GM12864 (cell line): Measurements from ENCODE around the gene SYNE1.

Source experiments
- DNase-seq: peaks from one replicate; pipeline ENCODE4 v3.0.0-alpha.2; 2011; ENCODE audit warnings: low read depth
- H3K4me3 ChIP-seq: 2 replicates; pipeline ENCODE4 v1.5.1; 2011; ENCODE audit warnings: mild to moderate bottlenecking, low read depth, low read length, control low read depth
- CTCF ChIP-seq: IDR thresholded peaks from 2 replicates; pipeline ENCODE4 v1.5.1; 2011; ENCODE audit warnings: low read depth, mild to moderate bottlenecking, moderate library complexity, low read length, control low read depth, inconsistent platforms; ENCODE audit errors: missing control alignments

The SYNE1 gene

GRCh38 chr6:152122434-152122833, 514.7 kb downstream of the SYNE1 start:
- no peak overlapping the region for H3K4me3 ChIP-seq
- no peak for DNase-seq
- TF ChIP-seq CTCF, result no peak

DNA sequence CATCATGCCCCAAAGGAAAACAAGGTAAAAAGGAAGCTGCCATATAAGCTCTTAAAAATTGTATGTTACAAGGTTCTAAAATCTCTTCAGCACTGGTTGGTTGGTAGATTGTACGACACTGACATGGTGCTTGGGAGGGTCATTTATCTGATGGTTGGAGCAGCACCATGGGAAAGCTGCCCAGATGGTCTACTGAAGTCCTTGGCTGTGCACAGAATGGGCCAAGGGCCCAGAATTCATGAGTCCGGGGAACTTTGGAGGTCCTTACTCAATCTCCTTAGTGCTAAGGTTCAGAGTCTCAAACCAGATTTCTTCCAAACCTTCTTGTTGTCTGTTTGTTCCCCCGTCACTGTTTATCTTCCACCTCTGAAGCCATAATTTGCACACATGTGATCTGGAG, 515.3 kb downstream of the SYNE1 start:
- TF ChIP-seq CTCF, result no peak
- no peak overlapping the region for H3K4me3 ChIP-seq
- no peak for DNase-seq

GRCh38 chr6:152119831-152120230, 517.3 kb downstream of the SYNE1 start:
- DNase-seq, result no peak
- no peak overlapping the region for H3K4me3 ChIP-seq
- TF ChIP-seq CTCF, result no peak

DNA sequence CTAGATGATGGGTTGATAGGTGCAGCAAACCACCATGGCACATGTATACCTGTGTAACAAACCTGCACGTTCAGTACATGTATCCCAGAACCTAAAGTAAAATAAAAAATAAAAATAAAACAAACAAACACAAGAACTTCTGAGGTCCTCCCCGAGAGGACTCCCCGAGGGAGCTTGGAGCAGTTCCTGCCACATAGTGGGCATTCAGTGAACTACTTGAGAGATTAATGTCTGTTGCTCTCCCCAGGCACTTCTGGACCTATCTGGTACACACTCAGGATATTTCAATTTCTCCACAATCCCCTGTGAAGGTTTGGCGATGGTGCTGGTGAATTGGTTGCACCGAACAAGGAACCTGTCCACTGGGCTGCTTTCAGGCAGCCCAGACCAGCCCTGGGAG, 518.5 kb downstream of the SYNE1 start:
- H3K4me3 ChIP-seq, result no peak overlapping the region
- DNase-seq, result no peak
- TF ChIP-seq CTCF, result no peak

- no peak for DNase-seq
- no peak for TF ChIP-seq CTCF
- H3K4me3 ChIP-seq, result no peak overlapping the region
Measured at GRCh38 chr6:152118224-152118623, 518.9 kb downstream of the SYNE1 start.

DNA sequence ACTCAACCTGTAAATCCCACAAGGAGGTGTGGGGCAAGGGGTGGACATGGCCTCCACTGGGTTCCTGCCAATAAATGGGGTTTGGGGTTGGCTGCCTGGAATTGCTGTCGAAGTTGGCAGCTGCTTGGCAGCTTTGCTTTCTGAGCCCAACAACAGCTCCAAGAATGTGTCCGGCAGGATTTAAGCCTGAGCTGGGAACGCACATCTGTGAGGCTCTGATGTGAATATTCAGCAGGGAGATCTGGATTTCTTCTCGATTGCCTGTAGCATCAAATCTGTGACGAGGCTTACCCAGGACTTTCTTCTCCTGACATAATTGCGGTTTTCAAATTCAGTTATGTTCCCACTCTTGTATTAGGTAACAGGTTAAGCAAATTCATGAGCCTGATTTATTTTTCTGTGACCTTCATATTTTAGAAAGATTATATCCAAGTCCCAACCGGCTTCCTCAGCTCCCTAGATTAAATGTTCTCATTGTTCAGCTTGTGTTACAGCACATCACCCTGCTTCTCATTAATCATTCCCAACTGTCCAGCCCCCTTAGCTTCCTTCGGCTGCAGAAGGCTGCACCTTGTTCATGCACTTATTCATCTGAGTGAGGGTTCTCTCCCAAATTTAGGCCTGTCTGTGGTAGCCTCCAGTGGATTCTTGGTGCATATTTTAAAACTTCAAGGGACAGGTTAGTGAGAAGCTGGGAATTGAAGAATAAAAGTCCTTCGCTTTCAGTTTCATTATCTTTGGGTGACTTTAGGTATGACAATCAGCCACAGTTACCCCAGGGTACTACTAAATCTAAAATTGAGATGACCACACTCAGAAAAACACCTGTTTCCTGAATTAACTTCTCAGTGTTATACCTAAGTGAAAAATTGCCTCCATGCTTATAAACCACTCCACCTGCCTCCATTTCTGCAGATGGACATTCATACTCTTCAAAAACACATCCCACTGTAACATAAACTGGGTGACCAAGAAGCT, 519.7 kb downstream of the SYNE1 start:
- TF ChIP-seq CTCF, result no peak
- DNase-seq, result no peak
- H3K4me3 ChIP-seq, result no peak overlapping the region
